ENCODE measurements around the gene MFNG.

MFNG gene

DNA sequence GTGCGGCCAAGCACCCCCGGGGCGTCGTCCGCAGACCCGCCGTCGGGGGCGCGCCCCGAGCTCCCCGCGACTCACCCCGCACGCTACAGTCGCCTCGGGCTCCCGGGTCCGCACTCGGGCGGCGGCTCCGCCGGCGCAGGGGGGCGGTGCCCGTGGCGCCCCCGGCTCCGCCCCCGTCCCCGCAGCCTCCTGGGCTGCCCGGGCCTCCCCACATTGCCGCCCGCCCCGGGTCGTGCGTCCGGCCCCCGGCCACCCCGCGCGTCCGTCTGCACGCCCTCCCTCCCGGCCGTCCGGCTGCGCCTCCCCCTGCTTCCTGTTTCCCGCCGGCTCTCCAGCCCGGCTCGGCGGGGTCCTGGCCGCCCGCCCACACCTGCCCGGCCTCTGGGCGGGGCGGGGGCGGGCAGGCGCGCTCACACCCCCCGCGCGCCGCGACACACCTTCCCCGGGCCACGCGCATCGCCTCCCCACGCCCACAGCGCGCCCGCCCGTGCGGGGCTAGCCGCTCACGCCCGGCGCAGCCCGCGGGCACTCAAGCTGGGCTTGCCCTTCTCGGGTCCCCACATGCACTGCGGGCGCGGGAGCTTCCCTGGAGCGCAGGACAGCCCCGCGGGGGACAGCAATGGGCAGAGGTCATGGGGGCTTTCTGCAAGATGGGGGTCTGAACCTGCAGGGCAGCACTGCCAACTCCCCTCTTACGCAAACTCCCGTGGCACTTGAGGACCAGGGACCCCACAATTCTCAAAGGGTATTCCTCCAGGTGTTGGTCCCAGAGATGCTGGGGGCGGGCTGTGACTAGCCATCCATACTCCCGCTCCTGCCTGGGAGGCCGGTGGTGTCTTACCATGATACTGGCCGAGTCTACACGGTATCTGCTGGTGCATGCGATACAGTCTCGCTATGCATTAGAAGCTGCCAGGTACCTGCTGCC, 33.3 kb upstream of the MFNG start, which contains the start of gene CARD10:
Gene CARD10, minus strand, starts transcription at position 148 of the 928 bp plus-strand sequence. CDS start 215 bp downstream, outside the sequence.
- H3K4me3 ChIP-seq (ENCODE audit: low read depth, low read length), result peak within 1 kb of the TSS; percentile 68
- TF ChIP-seq, protein P1, sequence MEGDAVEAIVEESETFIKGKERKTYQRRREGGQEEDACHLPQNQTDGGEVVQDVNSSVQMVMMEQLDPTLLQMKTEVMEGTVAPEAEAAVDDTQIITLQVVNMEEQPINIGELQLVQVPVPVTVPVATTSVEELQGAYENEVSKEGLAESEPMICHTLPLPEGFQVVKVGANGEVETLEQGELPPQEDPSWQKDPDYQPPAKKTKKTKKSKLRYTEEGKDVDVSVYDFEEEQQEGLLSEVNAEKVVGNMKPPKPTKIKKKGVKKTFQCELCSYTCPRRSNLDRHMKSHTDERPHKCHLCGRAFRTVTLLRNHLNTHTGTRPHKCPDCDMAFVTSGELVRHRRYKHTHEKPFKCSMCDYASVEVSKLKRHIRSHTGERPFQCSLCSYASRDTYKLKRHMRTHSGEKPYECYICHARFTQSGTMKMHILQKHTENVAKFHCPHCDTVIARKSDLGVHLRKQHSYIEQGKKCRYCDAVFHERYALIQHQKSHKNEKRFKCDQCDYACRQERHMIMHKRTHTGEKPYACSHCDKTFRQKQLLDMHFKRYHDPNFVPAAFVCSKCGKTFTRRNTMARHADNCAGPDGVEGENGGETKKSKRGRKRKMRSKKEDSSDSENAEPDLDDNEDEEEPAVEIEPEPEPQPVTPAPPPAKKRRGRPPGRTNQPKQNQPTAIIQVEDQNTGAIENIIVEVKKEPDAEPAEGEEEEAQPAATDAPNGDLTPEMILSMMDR (conservative IDR thresholded peaks at IDR 0.05; ENCODE audit: low read depth, low read length), result no peak
- DNase-seq (ENCODE audit: low read depth), result no peak

DNA sequence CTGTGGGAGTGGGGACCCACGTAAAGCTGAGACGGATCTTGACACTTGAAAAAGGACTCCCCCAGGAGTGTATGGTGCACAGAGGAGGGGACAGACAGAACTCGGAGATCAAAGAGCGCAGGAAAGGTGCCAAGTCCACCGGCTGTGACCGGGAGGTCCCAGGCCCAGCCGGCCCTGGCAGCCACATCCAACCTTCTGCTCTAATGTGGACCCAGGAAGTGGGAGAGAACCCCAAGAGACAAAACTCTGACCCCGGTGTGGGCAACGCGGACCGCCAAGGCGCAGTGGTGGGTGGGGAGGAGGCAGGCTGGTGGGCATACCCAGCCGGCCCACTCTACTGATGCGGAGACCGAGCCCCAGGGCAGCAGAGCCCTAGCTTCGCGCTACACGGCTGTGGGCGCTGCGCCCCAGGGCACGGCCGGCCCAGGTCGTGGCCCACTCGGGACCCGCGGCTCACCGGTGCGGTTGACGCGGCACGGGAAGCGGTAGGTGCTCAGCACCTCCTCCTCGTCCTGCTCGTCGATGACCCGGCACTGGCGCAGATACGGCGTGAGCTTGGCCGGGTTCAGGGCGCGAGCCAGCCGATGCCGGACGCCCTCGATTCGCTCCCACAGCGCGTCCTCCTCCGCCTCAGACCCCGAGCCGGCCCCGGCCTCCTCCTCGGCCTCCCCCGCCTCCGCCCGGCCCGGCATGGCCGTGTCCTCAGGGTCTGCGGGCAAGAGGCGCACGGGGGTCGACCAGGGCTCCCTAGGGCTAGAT, 32.5 kb upstream of the MFNG start:
- H3K4me3 ChIP-seq (ENCODE audit: low read depth, low read length), result peak overlapping the region; percentile 68
- no peak for DNase-seq (ENCODE audit: low read depth)

DNA sequence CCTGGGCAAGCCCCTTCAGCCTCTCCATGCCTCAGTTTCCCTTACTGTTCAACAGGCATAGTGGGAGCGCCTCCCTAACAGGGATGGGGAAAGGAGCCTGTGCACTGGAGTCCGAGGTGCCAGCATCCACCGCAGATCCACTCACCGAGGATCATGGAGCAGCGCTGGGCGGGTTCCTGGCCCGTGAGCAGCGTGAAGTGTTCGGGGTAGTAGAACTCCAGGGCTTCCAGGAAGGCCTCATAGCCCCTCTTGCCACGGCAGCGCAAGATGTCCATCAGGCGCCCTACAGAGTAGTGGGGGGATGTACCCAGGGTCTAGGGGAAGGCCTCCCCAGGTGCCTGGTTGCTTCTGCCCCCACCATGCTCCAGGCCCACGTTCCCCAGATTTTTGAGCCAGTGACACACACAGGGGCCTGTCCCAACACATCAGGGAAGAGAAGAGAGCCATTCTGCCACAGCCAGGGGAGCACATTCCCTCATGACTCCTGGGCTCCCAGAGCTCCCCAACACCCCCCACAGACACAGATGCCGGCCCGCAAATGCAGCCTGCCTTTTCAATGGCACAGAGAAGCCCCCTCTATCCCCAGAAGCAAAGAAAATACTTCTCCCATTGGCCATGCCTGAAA, 31.8 kb upstream of the MFNG start:
- no peak for DNase-seq (ENCODE audit: low read depth)
- TF ChIP-seq, protein P1 (conservative IDR thresholded peaks at IDR 0.05; ENCODE audit: low read depth, low read length), result no peak
- H3K4me3 ChIP-seq (ENCODE audit: low read depth, low read length), result peak overlapping the region; percentile 68

More for the DNA sequence above, 32.5 kb upstream of the MFNG start:
- TF ChIP-seq, protein P1 (conservative IDR thresholded peaks at IDR 0.05; ENCODE audit: low read depth, low read length), result no peak

DNA sequence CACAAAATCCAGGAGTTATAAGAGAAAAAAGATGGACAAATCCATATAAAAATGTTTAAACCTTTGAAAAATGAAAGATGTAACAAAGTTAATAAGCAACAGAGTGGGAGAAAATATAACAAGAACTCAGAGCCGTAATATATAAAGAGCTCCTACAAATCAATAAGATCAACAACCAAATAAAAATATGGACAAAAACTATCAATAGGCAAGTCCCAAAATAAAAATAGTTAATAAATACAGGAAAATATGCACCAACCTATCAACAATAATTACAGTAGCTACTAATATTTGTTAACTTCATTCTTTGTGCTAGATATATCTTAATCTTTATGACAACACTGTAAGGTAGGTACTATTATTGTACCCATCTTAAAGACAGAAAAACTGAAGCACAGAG, 30.3 kb upstream of the MFNG start:
- DNase-seq (ENCODE audit: low read depth), result no peak
- TF ChIP-seq, protein P1 (conservative IDR thresholded peaks at IDR 0.05; ENCODE audit: low read depth, low read length), result no peak
- H3K4me3 ChIP-seq (ENCODE audit: low read depth, low read length), result no peak overlapping the region

DNA sequence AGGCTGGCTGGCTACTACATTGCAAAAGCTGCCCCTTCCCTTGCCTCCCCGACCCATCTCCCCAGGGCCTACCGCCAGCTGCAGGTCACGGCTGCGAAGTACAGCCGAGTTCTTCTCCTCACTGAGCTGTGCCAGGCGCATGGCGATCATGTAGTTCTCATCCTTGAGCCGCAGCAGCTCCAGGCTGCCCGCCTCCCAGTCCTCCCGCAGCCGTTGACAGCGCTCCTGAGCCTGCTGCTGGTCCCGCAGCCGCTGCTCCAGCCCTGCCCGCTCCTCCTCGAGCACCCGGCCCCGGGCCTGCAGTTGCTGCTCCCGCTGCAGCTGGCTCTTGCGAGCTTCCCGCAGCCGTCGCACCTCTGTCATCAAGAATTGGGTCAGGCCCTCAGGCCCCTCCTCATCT, 29.7 kb upstream of the MFNG start:
- TF ChIP-seq, protein P1 (conservative IDR thresholded peaks at IDR 0.05; ENCODE audit: low read depth, low read length), result no peak
- DNase-seq (ENCODE audit: low read depth), result no peak
- no peak overlapping the region for H3K4me3 ChIP-seq (ENCODE audit: low read depth, low read length)

DNA sequence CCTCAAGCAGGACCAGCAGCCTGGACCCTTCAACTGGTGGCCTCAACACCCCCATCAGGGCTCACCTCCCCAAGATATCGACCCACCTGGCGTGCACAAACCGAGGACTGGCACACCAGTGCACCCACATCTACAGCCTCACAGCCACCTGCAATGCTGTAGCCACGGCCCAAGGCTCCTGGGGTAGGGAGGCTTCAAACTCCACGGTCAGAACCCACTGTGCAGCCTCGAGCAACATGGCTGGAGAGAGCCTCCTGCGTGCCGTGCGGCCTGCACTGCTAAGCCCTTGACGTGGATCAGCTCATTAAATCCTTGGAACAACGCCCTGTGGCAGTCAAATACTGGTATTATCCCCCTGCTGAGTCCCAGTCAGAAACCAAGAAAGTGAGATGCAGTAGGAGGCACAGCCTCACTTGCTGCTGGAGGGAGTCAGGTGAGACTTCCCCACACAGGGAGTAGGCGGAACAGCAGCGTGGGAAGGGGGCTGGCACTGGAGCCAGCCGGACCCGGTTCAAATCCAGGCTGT, 28.4 kb upstream of the MFNG start:
- no peak for DNase-seq (ENCODE audit: low read depth)
- TF ChIP-seq, protein P1 (conservative IDR thresholded peaks at IDR 0.05; ENCODE audit: low read depth, low read length), result no peak
- H3K4me3 ChIP-seq (ENCODE audit: low read depth, low read length), result no peak overlapping the region
